Measurements from ENCODE around the gene TYMP.
"Not testable (repeated sequence)": the region's sequence is repeated elsewhere in the genome, so short reads cannot be mapped to it uniquely, and the experiment has no call there.

The TYMP gene

DNA sequence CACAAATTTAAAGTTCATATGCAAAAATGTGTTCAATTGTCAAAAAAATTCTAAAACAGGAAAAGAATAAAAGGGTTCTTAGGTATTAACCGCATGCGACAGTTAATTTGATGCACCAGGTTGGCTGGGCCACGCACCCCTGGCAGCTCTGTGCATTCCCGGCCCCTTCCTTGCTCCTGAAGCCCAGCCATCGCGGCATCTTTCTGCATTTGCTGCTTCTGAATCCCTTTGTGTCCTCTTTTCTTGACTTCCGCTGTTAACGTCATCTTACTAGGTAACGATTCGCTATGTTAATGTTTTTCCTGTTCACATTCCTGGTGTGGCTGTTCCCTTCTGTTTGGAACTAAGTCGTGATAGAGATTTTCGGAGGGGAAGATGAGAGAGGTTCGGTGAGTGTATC lies 8.0 kb upstream of the TYMP start:
- TF ChIP-seq EZH2 (IDR thresholded peaks at IDR 0.05) (no peak), FOXP2 (optimal IDR thresholded peaks at IDR 0.05; ENCODE audit: control extremely low read depth, extremely low read length, insufficient read depth) (no peak), POLR2AphosphoS5 (IDR thresholded peaks at IDR 0.05; ENCODE audit: borderline replicate concordance, low read depth, low read length) (no peak)
- no peak overlapping the region for H3K4me3 ChIP-seq
- H3K27ac ChIP-seq: peak overlapping the region; percentile 30; the same call in 1 of the 2 replicates
- H3K9ac ChIP-seq (ENCODE audit: insufficient read length): no peak overlapping the region
- H3K36me3 ChIP-seq (ENCODE audit: insufficient read depth, low read length): no peaks in the 10 kb centered on the region
- no peaks in the 10 kb centered on the region for H3K9me3 ChIP-seq (ENCODE audit: low read depth, low read length)
- DNase-seq (ENCODE audit: low read depth, low spot score): no peak

DNA sequence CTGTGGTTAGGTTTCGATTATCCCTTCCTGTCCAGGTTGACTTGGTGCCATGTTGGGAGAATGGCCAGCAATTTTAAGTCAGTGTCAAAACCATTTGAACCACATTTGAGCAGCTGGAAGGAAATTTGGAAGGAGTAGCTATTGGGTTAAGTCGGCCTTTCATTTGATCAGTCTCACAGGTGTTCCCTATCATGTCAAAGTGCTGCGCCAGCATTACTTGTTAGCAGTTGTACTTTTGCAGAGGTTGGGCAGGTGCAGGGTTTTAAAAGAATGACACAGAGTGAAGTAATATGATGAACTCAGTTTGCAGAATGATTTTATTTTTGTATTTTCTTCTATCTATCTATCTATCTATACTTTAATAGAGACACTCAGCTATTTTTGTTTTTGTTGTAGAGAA lies 6.4 kb upstream of the TYMP start:
- no peak for DNase-seq (ENCODE audit: low read depth, low spot score)
- Histone ChIP-seq H3K27ac (no peak overlapping the region), H3K36me3 (ENCODE audit: insufficient read depth, low read length) (no peaks in the 10 kb centered on the region), H3K9me3 (ENCODE audit: low read depth, low read length) (no peaks in the 10 kb centered on the region), H3K9ac (ENCODE audit: insufficient read length) (no peak overlapping the region), H3K4me3 (no peak overlapping the region)
- TF ChIP-seq POLR2AphosphoS5 (IDR thresholded peaks at IDR 0.05; ENCODE audit: borderline replicate concordance, low read depth, low read length) (no peak), EZH2 (IDR thresholded peaks at IDR 0.05) (no peak)

DNA sequence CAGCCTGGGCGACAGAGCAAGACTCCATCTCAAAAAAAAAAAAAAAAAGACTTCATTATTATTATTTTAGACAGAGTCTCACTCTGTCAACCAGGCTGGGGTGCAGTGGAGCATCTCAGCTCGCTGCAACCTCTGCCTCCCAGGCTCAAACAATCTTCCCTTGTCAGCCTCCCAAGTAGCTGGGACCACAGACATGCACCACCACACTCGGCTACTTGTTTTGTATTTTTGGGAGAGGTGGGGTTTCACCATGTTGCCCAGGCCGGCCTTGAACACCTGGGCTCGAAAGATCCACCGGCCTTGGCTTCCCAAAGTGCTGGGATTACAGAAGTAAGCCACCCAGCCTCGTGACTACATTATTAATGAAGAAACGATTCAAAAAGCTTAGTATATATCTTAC lies 5.3 kb upstream of the TYMP start:
- no peak for DNase-seq (ENCODE audit: low read depth, low spot score)
- Histone ChIP-seq H3K27ac (no peak overlapping the region), H3K4me3 (no peak overlapping the region), H3K9me3 (ENCODE audit: low read depth, low read length) (no peaks in the 10 kb centered on the region), H3K9ac (ENCODE audit: insufficient read length) (no peak overlapping the region), H3K36me3 (ENCODE audit: insufficient read depth, low read length) (no peaks in the 10 kb centered on the region)
- no peak for TF ChIP-seq POLR2AphosphoS5 (IDR thresholded peaks at IDR 0.05; ENCODE audit: borderline replicate concordance, low read depth, low read length)
- no peak for TF ChIP-seq EZH2 (IDR thresholded peaks at IDR 0.05)
- TF ChIP-seq FOXP2 (optimal IDR thresholded peaks at IDR 0.05; ENCODE audit: control extremely low read depth, extremely low read length, insufficient read depth): no peak

DNA sequence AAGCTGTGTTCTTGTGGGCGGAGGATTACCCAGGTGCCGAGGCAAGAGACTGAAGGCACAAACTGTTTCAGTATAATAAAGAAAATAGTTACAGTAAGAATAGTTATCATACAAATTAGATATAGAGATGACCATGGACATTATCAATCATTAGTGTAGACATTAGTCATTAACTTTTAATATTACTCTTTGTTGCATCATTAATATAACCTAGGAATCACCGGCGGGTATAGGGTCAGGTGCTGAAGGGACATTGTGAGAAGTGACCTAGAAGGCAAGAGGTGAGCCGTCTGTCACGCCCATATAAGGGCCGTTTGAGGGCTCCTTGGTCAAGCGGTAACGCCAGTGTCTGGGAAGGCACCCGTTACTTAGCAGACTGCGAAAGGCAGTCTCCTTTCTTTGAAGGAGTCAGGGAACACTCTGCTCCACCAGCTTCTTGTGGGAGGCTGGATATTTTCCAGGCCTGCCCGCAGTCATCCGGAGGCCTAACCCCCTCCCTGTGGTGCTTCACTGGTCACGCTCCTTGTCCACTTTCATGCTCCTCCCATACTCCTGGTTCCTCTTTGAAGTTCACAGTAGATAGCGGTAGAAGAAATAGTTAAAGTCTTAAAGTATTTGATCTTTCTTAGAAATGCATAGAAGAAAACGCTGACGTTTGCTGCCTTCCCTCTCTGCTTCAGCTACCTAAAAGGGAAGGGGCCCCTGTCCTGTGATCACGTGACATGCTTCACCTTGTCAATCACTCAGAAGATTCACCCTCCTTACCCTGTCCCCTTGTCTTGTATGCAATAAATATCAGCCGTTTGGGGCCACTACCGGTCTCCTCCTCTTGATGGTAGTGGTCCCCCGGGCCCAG lies 4.3 kb upstream of the TYMP start:
- peak overlapping the region; percentile 42; the same call in 1 of the 2 replicates for H3K27ac ChIP-seq
- not testable (repeated sequence) for H3K9ac ChIP-seq (ENCODE audit: insufficient read length); H3K9me3 ChIP-seq (ENCODE audit: low read depth, low read length); H3K4me3 ChIP-seq; H3K36me3 ChIP-seq (ENCODE audit: insufficient read depth, low read length); DNase-seq (ENCODE audit: low read depth, low spot score)

DNA sequence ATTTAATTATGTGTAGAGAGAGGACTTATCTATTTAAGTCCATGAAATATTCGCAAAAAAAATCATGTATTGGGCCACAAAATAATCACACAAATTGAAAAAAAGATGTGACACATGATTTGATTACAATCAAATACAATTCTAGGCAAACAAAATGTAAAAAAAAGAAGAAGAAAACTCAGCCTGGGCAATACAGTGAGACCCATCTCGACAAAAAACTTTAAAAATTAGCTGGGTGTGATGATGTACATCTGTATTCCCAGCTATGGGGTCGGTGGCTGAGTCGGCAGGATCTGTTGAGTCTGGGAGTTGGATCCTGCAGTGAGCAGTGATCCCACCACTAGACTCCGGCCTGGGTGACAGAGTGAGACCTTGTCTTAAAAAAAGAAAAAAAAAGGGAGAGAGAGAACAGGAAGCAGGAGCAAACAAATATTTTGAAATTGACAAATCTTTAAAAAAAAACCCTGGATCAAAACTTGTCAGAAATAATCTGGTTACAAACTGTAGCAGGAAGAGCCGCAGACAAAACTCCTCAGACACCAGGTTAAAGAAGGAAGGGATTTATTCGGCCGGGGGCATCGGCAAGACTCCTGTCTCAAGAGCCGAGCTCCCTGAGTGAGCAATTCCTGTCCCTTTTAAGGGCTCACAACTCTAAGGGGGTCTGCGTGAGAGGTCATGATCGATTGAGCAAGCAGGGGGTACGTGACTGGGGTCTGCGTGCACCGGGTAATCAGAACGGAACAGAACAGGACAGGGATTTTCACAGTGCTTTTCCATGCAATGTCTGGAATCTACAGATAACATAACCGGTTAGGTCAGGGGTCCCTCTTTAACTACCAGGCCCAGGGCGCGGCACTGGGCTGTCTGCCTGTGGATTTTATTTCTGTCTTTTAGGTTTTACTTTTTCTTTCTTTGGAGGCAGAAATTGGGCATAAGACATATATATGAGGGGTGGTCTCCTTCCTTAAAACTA lies 3.3 kb upstream of the TYMP start:
- H3K27ac ChIP-seq: peak overlapping the region; percentile 42; the same call in 1 of the 2 replicates

DNA sequence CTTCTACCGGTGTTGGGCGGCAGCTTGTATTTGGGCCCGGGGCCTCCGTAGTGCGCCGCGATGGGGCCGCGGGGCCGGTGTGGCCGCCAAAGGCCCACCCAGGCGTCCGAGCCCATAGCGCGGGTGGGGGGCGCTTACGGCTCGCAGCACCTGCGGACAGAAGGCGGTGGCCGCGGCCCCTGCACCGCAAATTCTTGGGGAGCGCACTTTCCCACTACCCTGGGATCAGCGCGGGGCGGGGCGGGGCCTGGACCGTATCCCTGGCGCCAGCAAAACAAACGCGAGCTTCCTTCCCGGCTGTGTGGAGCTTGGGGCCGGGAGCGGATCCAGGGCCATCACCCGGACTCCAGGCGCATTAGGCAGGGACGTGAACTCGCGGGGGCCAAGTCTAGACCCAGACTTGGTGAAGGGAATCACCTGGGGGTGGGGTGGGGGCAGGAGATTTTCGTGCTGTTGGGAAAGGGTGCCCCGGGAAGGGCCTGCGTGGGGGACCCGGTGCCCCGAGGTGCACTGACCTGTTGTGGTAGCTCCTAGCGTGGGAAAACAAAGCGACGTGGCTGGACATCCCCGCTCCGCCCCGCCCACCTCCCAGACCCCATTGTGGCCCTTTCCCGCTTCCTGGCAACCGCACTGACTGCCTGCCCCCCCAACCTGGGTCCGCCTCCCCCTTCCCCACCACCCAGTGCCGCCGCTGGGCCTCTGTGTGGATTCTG lies 2.3 kb upstream of the TYMP start:
- Histone ChIP-seq H3K4me3 (no peak overlapping the region), H3K9ac (ENCODE audit: insufficient read length) (no peak overlapping the region), H3K27ac (no peak overlapping the region), H3K9me3 (ENCODE audit: low read depth, low read length) (no peaks in the 10 kb centered on the region), H3K36me3 (ENCODE audit: insufficient read depth, low read length) (no peaks in the 10 kb centered on the region)
- TF ChIP-seq POLR2AphosphoS5 (IDR thresholded peaks at IDR 0.05; ENCODE audit: borderline replicate concordance, low read depth, low read length): no peak
- TF ChIP-seq FOXP2 (optimal IDR thresholded peaks at IDR 0.05; ENCODE audit: control extremely low read depth, extremely low read length, insufficient read depth): no peak
- TF ChIP-seq EZH2 (IDR thresholded peaks at IDR 0.05): no peak
- DNase-seq (ENCODE audit: low read depth, low spot score): no peak

More for the DNA sequence above, 3.3 kb upstream of the TYMP start:
- Histone ChIP-seq H3K9me3 (ENCODE audit: low read depth, low read length) (no peaks in the 10 kb centered on the region), H3K4me3 (no peak overlapping the region), H3K36me3 (ENCODE audit: insufficient read depth, low read length) (no peaks in the 10 kb centered on the region), H3K9ac (ENCODE audit: insufficient read length) (no peak overlapping the region)
- TF ChIP-seq POLR2AphosphoS5 (IDR thresholded peaks at IDR 0.05; ENCODE audit: borderline replicate concordance, low read depth, low read length) (no peak), FOXP2 (optimal IDR thresholded peaks at IDR 0.05; ENCODE audit: control extremely low read depth, extremely low read length, insufficient read depth) (no peak)
- DNase-seq (ENCODE audit: low read depth, low spot score): no peak

DNA sequence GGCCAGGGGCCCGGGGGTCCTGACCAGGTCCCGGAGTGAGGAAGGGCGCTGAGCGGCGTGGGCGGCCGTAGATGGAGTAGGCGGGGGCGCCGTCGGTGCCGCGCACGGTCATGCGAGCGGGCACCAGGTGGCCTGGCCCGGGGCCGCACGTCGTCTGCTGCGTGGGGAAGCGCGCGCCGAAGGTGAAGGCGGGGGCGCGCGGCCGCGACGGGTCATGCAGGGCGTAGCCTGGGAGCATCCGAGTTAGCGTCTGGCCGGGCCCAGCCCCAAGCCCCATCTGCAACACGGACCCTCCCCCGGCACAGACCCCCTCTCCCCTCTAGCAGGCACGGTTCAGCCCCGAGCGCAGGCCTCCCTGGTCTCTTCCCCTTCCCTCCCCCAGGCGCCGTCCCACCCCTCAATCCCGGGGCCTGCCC lies 1.7 kb upstream of the TYMP start:
- no peak for DNase-seq (ENCODE audit: low read depth, low spot score)
- Histone ChIP-seq H3K27ac (no peak overlapping the region), H3K36me3 (ENCODE audit: insufficient read depth, low read length) (no peaks in the 10 kb centered on the region), H3K9ac (ENCODE audit: insufficient read length) (peak overlapping the region; percentile 20), H3K4me3 (peak overlapping the region; percentile 82; the same call in 1 of the 2 replicates), H3K9me3 (ENCODE audit: low read depth, low read length) (no peaks in the 10 kb centered on the region)
- TF ChIP-seq POLR2AphosphoS5 (IDR thresholded peaks at IDR 0.05; ENCODE audit: borderline replicate concordance, low read depth, low read length) (no peak), FOXP2 (optimal IDR thresholded peaks at IDR 0.05; ENCODE audit: control extremely low read depth, extremely low read length, insufficient read depth) (no peak)
